Measurements from ENCODE around the gene TSPAN17.

The TSPAN17 gene

DNA sequence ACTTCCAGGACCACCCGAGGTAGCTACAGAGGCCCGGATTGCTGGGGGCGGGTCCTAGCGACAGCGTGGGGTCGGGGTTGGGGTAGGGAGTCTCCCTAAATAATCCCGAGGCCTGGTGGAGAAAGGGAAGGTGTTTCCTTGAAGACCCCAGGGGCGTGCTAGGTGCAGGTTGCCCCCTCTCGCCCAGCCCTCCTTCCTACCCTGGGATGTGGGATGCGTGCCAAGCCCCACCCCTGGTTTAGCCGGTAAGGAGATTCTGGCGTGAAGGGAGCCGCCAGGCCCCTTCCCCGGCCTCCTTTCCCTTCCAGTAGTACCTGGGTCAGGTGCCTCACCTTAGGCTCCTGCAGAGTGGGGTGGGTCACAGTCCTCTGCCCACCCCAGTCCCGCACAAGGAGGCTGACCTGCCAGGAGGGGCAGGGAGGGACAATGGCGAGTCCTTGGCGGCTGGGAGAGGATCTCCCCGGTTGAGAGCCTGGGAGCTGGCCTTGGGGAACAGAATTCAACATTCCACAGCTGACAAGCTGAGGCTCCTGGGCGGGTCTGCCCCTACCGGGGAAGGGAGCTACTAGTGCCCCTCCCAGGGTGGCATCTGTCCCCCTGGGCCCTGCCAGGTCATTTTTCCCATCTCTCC, 674 bp downstream of the TSPAN17 start:
- H3K9me3 ChIP-seq: no peaks in the 10 kb centered on the region
- no peak overlapping the region for H3K27ac ChIP-seq
- H3K27me3 ChIP-seq: peaks cover 49% of the 10 kb centered on the region
- peaks cover 13 to 16% of the 10 kb centered on the region in 2 experiments for H3K4me1 ChIP-seq (ENCODE audit: control insufficient read depth in 1 of 2, insufficient read depth in 1 of 2, low read depth in 1 of 2, low read length in 1 of 2)
- TF ChIP-seq, protein P1, sequence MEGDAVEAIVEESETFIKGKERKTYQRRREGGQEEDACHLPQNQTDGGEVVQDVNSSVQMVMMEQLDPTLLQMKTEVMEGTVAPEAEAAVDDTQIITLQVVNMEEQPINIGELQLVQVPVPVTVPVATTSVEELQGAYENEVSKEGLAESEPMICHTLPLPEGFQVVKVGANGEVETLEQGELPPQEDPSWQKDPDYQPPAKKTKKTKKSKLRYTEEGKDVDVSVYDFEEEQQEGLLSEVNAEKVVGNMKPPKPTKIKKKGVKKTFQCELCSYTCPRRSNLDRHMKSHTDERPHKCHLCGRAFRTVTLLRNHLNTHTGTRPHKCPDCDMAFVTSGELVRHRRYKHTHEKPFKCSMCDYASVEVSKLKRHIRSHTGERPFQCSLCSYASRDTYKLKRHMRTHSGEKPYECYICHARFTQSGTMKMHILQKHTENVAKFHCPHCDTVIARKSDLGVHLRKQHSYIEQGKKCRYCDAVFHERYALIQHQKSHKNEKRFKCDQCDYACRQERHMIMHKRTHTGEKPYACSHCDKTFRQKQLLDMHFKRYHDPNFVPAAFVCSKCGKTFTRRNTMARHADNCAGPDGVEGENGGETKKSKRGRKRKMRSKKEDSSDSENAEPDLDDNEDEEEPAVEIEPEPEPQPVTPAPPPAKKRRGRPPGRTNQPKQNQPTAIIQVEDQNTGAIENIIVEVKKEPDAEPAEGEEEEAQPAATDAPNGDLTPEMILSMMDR (IDR thresholded peaks at IDR 0.05): no peak
- no peaks in the 10 kb centered on the region for H3K36me3 ChIP-seq
- H3K4me3 ChIP-seq (ENCODE audit: low read depth in 1 of 2, low read length in 1 of 2): peak overlapping the region; percentile 62

- Histone ChIP-seq H3K27me3 (peaks cover 49% of the 10 kb centered on the region), H3K36me3 (no peaks in the 10 kb centered on the region), H3K4me3 (ENCODE audit: low read depth in 1 of 2, low read length in 1 of 2) (no peak overlapping the region), H3K27ac (no peak overlapping the region), H3K4me1 (ENCODE audit: control insufficient read depth in 1 of 2, insufficient read depth in 1 of 2, low read depth in 1 of 2, low read length in 1 of 2) (peaks cover 13 to 16% of the 10 kb centered on the region in 2 experiments), H3K9me3 (no peaks in the 10 kb centered on the region)
- TF ChIP-seq, protein P1 (IDR thresholded peaks at IDR 0.05): no peak
These were observed 1.4 kb downstream of the TSPAN17 start for GRCh38 chr5:176648474-176649194.

- H3K27me3 ChIP-seq: peaks cover 43% of the 10 kb centered on the region
- H3K4me1 ChIP-seq (ENCODE audit: control insufficient read depth in 1 of 2, insufficient read depth in 1 of 2, low read depth in 1 of 2, low read length in 1 of 2): peaks cover 13 to 16% of the 10 kb centered on the region in 2 experiments
- H3K27ac ChIP-seq: no peak overlapping the region
- H3K4me3 ChIP-seq (ENCODE audit: low read depth in 1 of 2, low read length in 1 of 2): no peak overlapping the region
- H3K9me3 ChIP-seq: no peaks in the 10 kb centered on the region
- H3K36me3 ChIP-seq: no peaks in the 10 kb centered on the region
- TF ChIP-seq, protein P1 (IDR thresholded peaks at IDR 0.05): no peak
These were observed 3.1 kb downstream of the TSPAN17 start for GRCh38 chr5:176650354-176650884.

- TF ChIP-seq, protein P1 (IDR thresholded peaks at IDR 0.05): no peak
- no peak overlapping the region for H3K27ac ChIP-seq
- peaks cover 35% of the 10 kb centered on the region for H3K27me3 ChIP-seq
- peaks cover 11 to 15% of the 10 kb centered on the region in 2 experiments for H3K4me1 ChIP-seq (ENCODE audit: control insufficient read depth in 1 of 2, insufficient read depth in 1 of 2, low read depth in 1 of 2, low read length in 1 of 2)
- no peak overlapping the region for H3K4me3 ChIP-seq (ENCODE audit: low read depth in 1 of 2, low read length in 1 of 2)
- no peaks in the 10 kb centered on the region for H3K36me3 ChIP-seq
- H3K9me3 ChIP-seq: no peaks in the 10 kb centered on the region
These were observed 4.2 kb downstream of the TSPAN17 start for GRCh38 chr5:176651472-176651980.

- Histone ChIP-seq H3K4me1 (ENCODE audit: control insufficient read depth in 1 of 2, insufficient read depth in 1 of 2, low read depth in 1 of 2, low read length in 1 of 2) (peaks cover 4 to 9% of the 10 kb centered on the region in 2 experiments), H3K36me3 (no peaks in the 10 kb centered on the region), H3K4me3 (ENCODE audit: low read depth in 1 of 2, low read length in 1 of 2) (no peak overlapping the region), H3K27me3 (peaks cover 32% of the 10 kb centered on the region), H3K9me3 (no peaks in the 10 kb centered on the region), H3K27ac (no peak overlapping the region)
- TF ChIP-seq, protein P1 (IDR thresholded peaks at IDR 0.05): no peak
These were observed 4.9 kb downstream of the TSPAN17 start for GRCh38 chr5:176652136-176652535.

Measured in neutrophil (primary cell).